Tibial artery (tissue), 4 donors: Measurements from ENCODE around the gene ENTPD6.
A peak's percentile ranks its signal among the peaks of the same experiment; 100 is the strongest.

Experiments
- DNase-seq, 2 donors: peaks; one replicate each; pipeline ENCODE4 v3.0.0-alpha.2; 2019
- H3K27ac ChIP-seq, 2 donors: fragments of 200-600 bp; sonication (generic) in 1 of 2; 1 replicate in 1 of 2; 2 replicates in 1 of 2; pipeline ENCODE4 v1.5.1; 2018 to 2019; ENCODE audit warnings: mild to moderate bottlenecking in 1 of 2
- H3K27me3 ChIP-seq, 2 donors: fragments of 200-600 bp; sonication (generic) in 1 of 2; one replicate each; pipeline versions ENCODE4 v1.5.1 to v1.6.0; 2016 to 2019
- H3K36me3 ChIP-seq, 3 donors: fragments of 200-600 bp; sonication (generic) in 2 of 3; one replicate each; pipeline ENCODE4 v1.5.1; 2016 to 2019; ENCODE audit warnings: mild to moderate bottlenecking in 2 of 3
- H3K4me1 ChIP-seq, 4 donors: fragments of 200-600 bp; sonication (generic) in 2 of 4; 1 replicate in 3 of 4; 2 replicates in 1 of 4; pipeline ENCODE4 v1.5.1; 2016 to 2019
- H3K4me3 ChIP-seq, 2 donors: fragments of 200-600 bp; sonication (generic) in 1 of 2; 1 replicate in 1 of 2; 2 replicates in 1 of 2; pipeline ENCODE4 v1.5.1; 2018 to 2019; ENCODE audit warnings: mild to moderate bottlenecking in 2 of 2
- H3K9me3 ChIP-seq, 3 donors: fragments of 200-600 bp; sonication (generic) in 1 of 3; one replicate each; pipeline ENCODE4 v1.5.1; 2016 to 2019
- CTCF ChIP-seq, 2 experiments: fragments of 200-600 bp in 1 of 2; fragments of 450-650 bp in 1 of 2; IDR thresholded peaks; one replicate each; pipeline ENCODE4 v1.5.1; 2017 to 2019; ENCODE audit warnings: antibody characterized with exemption in 2 of 2, mild to moderate bottlenecking in 1 of 2, moderate library complexity in 1 of 2
- intact Hi-C: fragments of 100-400 bp; cut with DNase I; formaldehyde crosslinking; loops from one replicate; pipeline ENCODE4 v1.15.0; 2023; ENCODE audit warnings: low total_unique reads

The ENTPD6 gene

DNA sequence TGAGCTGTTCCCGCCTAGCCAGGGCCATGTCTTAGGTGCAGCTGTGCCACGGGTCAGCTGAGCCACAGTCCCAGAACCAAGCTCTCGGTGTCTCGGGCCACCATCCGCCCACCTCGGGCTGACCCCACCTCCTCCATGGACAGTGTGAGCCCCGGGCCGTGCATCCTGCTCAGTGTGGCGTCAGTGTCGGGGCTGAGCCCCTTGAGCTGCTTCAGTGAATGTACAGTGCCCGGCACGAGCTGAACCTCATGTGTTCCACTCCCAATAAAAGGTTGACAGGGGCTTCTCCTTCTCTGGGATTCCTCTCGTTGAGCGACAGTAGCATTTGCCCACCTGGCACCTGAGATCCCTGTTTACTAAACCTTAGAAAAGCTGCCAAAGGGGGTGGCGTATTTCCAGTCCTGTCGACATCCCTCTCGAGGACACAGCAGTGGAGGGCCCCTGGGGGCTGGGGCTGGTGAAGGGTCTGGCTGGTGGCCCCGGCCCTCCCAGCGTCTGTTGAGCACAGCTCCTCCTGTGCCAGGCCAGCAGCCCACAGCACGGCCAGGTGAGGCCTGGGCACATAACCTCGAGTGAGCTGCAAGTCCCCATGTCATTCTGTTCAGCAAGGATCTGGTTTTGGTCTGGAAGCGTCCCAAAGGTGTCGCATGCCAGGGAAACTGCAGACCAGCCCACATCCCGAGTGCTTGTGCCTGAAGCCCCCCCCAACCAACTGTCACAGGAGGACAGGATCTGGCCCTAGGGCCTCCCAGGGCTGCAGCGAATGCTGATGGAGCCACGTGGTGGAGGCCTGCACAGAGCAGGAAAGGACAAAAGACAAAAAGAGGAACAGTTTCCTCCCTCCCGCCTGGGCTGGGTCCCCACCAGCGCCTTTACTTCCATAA lies 31.2 kb downstream of the ENTPD6 start:
- TF ChIP-seq CTCF (IDR thresholded peaks at IDR 0.05): no peak
- Histone ChIP-seq H3K4me1 (peaks cover 0 to 55% (median 32%) of the 10 kb centered on the region in 4 donors), H3K27ac (peak overlapping the region; percentile 68 to 78), H3K4me3 (no peak overlapping the region), H3K9me3 (no peaks in the 10 kb centered on the region), H3K36me3 (peaks cover 5 to 31% (median 10%) of the 10 kb centered on the region in 3 donors), H3K27me3 (no peaks in the 10 kb centered on the region)
- intact Hi-C loops: no loop called here
- DNase-seq: peak; percentile 59 to 82

GRCh38 chr20:25227317-25227831 lies 31.9 kb downstream of the ENTPD6 start:
- intact Hi-C loops: no loop called here
- no peak for TF ChIP-seq CTCF (IDR thresholded peaks at IDR 0.05)
- H3K36me3 ChIP-seq: peaks cover 5 to 24% (median 10%) of the 10 kb centered on the region in 3 donors
- H3K9me3 ChIP-seq: no peaks in the 10 kb centered on the region
- peak overlapping the region; percentile 68 to 78 for H3K27ac ChIP-seq
- no peak overlapping the region for H3K4me3 ChIP-seq
- H3K27me3 ChIP-seq: no peaks in the 10 kb centered on the region
- peak in 1 of 2 donors; percentile 77 for DNase-seq
- peaks cover 0 to 55% (median 32%) of the 10 kb centered on the region in 4 donors for H3K4me1 ChIP-seq

- intact Hi-C loops: loop anchor here (5.0 to 10.0 kb wide), 2 partner anchors 32 to 175 kb away; partner anchors contain the start of genes ACSS1 and ENTPD6
- H3K4me1 ChIP-seq: peaks cover 0 to 76% (median 49%) of the 10 kb centered on the region in 4 donors
- H3K9me3 ChIP-seq: no peaks in the 10 kb centered on the region
- H3K27me3 ChIP-seq: no peaks in the 10 kb centered on the region
- H3K27ac ChIP-seq: peak overlapping the region; percentile 50 to 78
- no peak for TF ChIP-seq CTCF (IDR thresholded peaks at IDR 0.05)
- DNase-seq: peak in 1 of 2 donors; percentile 65
- no peak overlapping the region for H3K4me3 ChIP-seq
- peaks cover 0 to 8% (median 4%) of the 10 kb centered on the region in 3 donors for H3K36me3 ChIP-seq
Observed at GRCh38 chr20:25229486-25230165, 34.1 kb downstream of the ENTPD6 start.

DNA sequence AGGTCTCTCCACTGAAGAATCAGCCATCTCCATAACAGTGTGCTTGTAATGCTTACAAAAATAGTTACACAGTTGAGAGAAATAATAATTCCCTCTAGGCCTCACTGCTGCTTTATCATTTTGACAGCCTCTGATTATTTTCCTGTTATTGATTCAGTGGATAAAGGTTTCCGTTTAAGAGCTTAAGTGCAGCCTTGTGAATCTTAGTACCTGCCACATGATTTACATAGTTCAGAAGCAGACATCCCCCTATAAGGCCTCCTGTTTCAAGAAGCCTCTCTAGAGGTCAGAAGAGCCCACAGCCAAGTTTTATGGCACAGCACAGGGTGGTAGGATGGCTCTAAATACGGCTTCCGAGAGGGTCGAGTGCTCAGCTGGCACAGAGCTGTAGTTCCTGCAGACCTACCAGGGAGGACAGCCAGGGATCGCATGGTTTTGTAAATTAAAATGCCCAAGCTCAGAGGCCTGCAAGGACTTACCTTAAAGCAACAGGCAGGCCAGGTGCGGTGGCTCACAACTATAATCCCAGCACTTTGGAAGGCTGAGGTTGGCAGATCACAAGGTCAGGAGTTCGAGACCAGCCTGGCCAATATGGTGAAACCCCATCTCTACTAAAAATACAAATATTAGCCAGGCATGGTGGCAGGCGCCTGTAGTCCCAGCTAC lies 34.8 kb downstream of the ENTPD6 start:
- peak overlapping the region; percentile 50 to 78 for H3K27ac ChIP-seq
- peaks cover 0 to 6% (median 0%) of the 10 kb centered on the region in 3 donors for H3K36me3 ChIP-seq
- H3K4me1 ChIP-seq: peaks cover 0 to 83% (median 55%) of the 10 kb centered on the region in 4 donors
- DNase-seq: peak in 1 of 2 donors; percentile 48
- H3K4me3 ChIP-seq: no peak overlapping the region
- no peaks in the 10 kb centered on the region for H3K9me3 ChIP-seq
- TF ChIP-seq CTCF (IDR thresholded peaks at IDR 0.05): no peak
- intact Hi-C loops: loop anchor here (5.0 to 10.0 kb wide), 2 partner anchors 33 to 175 kb away; partner anchors contain the start of genes ACSS1 and ENTPD6
- H3K27me3 ChIP-seq: no peaks in the 10 kb centered on the region
